Vagina (tissue), 2 donors: ENCODE measurements around the gene PARD3.

Experiments used
- POLR2A ChIP-seq, 2 donors: fragments of 450-650 bp; IDR thresholded peaks; one replicate each; pipeline ENCODE4 v1.6.1; 2017; ENCODE audit warnings: antibody characterized with exemption in 2 of 2, mild to moderate bottlenecking in 2 of 2, moderate library complexity in 2 of 2
- POLR2AphosphoS5 ChIP-seq, 2 donors: sonication (generic); formaldehyde crosslinking; IDR thresholded peaks; one replicate each; pipeline ENCODE4 v1.9.0; 2017; ENCODE audit warnings: antibody characterized with exemption in 2 of 2, mild to moderate bottlenecking in 2 of 2, low read depth in 1 of 2; ENCODE audit not compliant: insufficient read depth in 1 of 2
- TF ChIP-seq, protein P1 (sequence below), 3 experiments: fragments of 450-650 bp in 2 of 3; fragments of 200-600 bp in 1 of 3; sonication (generic) in 1 of 3; IDR thresholded peaks; one replicate each; pipeline ENCODE4 v1.5.1; 2017 to 2019; ENCODE audit warnings: antibody characterized with exemption in 3 of 3, mild to moderate bottlenecking in 2 of 3, moderate library complexity in 2 of 3

DNA sequence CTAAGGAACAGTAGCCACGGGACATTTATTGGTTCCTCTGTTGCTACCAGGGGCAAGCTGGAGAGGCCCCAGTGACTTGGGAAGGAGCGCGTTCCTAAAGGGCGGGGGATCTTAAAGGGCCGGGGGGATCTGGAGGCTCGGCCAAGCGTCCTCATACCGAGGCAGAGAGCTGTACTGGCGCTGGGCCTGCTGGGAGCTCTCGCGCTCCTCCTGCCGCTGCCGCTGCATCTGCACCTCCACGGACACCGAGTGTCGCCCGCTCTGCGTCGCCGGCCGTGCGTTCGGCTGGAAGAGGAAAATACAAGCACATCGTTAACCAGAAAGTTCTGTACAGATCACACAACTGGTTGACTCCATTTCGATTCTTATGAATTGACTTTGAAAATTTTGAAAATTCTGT, 695.6 kb downstream of the PARD3 start:
- no peak for TF ChIP-seq POLR2AphosphoS5 (IDR thresholded peaks at IDR 0.05; ENCODE audit: insufficient read depth in 1 of 2, low read depth in 1 of 2)
- no peak for TF ChIP-seq POLR2A (IDR thresholded peaks at IDR 0.05)
- TF ChIP-seq, protein P1, sequence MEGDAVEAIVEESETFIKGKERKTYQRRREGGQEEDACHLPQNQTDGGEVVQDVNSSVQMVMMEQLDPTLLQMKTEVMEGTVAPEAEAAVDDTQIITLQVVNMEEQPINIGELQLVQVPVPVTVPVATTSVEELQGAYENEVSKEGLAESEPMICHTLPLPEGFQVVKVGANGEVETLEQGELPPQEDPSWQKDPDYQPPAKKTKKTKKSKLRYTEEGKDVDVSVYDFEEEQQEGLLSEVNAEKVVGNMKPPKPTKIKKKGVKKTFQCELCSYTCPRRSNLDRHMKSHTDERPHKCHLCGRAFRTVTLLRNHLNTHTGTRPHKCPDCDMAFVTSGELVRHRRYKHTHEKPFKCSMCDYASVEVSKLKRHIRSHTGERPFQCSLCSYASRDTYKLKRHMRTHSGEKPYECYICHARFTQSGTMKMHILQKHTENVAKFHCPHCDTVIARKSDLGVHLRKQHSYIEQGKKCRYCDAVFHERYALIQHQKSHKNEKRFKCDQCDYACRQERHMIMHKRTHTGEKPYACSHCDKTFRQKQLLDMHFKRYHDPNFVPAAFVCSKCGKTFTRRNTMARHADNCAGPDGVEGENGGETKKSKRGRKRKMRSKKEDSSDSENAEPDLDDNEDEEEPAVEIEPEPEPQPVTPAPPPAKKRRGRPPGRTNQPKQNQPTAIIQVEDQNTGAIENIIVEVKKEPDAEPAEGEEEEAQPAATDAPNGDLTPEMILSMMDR (IDR thresholded peaks at IDR 0.05) = no peak
